SK-N-SH treated with all-trans-retinoic acid at 6 μM for 48 hours (cell line): ENCODE measurements around the gene SAMD4A.

Source experiments
- ATAC-seq: fragments of 200-7000 bp; cut with Tn5 transposase; 3 replicates; pipeline ENCODE4 v1.9.1; 2020; ENCODE audit warnings: mild to moderate bottlenecking, moderate library complexity
- ARNTL ChIP-seq: fragments of 450-650 bp; formaldehyde crosslinking; IDR thresholded peaks from 2 replicates; pipeline ENCODE4 v1.5.0; 2020; ENCODE audit warnings: low read depth, mild to moderate bottlenecking, moderate library complexity, borderline replicate concordance
- BACH2 ChIP-seq: fragments of 250-450 bp; sonication (Bioruptor Pico); IDR thresholded peaks from 2 replicates; pipeline ENCODE4 v1.9.0; 2021; ENCODE audit warnings: mild to moderate bottlenecking, borderline replicate concordance
- CSDC2 ChIP-seq: fragments of 250-450 bp; sonication (Bioruptor Pico); IDR thresholded peaks from 2 replicates; pipeline ENCODE4 v1.5.0; 2020; ENCODE audit warnings: mild to moderate bottlenecking, moderate library complexity
- ESRRG ChIP-seq: fragments of 250-450 bp; sonication (Bioruptor Pico); IDR thresholded peaks from 2 replicates; pipeline ENCODE4 v1.6.1; 2021; ENCODE audit warnings: mild to moderate bottlenecking
- GLIS3 ChIP-seq: fragments of 250-450 bp; sonication (Bioruptor Pico); IDR thresholded peaks from 2 replicates; pipeline ENCODE4 v1.5.0; 2020; ENCODE audit warnings: mild to moderate bottlenecking, moderate library complexity
- ISL1 ChIP-seq: fragments of 250-450 bp; sonication (Bioruptor Pico); IDR thresholded peaks from 2 replicates; pipeline ENCODE4 v2.1.2; 2022; ENCODE audit warnings: mild to moderate bottlenecking, moderate library complexity
- OSR1 ChIP-seq: fragments of 250-450 bp; sonication (Bioruptor Pico); IDR thresholded peaks from 2 replicates; pipeline ENCODE4 v1.8.0; 2022; ENCODE audit warnings: moderate library complexity, mild to moderate bottlenecking, inconsistent platforms
- PPARA ChIP-seq: fragments of 250-450 bp; sonication (Bioruptor Pico); IDR thresholded peaks from 2 replicates; pipeline ENCODE4 v1.5.0; 2020; ENCODE audit warnings: mild to moderate bottlenecking, borderline replicate concordance
- RARB ChIP-seq: fragments of 250-450 bp; sonication (Bioruptor Pico); IDR thresholded peaks from 2 replicates; pipeline ENCODE4 v1.8.0; 2021; ENCODE audit warnings: mild to moderate bottlenecking, moderate library complexity
- SNAI2 ChIP-seq: fragments of 250-450 bp; sonication (Bioruptor Pico); IDR thresholded peaks from 2 replicates; pipeline ENCODE4 v1.5.0; 2020; ENCODE audit warnings: mild to moderate bottlenecking, moderate library complexity
- TCF4 ChIP-seq: fragments of 250-450 bp; sonication (Bioruptor Pico); IDR thresholded peaks from 2 replicates; pipeline ENCODE4 v1.8.0; 2021; ENCODE audit warnings: mild to moderate bottlenecking, moderate library complexity, borderline replicate concordance
- TOX ChIP-seq: fragments of 250-450 bp; sonication (Bioruptor Pico); IDR thresholded peaks from 2 replicates; pipeline ENCODE4 v1.8.0; 2021; ENCODE audit warnings: mild to moderate bottlenecking, moderate library complexity, borderline replicate concordance
- ZC3H10 ChIP-seq: fragments of 250-450 bp; sonication (Bioruptor Pico); IDR thresholded peaks from 2 replicates; pipeline ENCODE4 v1.5.1; 2021; ENCODE audit warnings: mild to moderate bottlenecking, moderate library complexity
- ZFP3 ChIP-seq: fragments of 250-450 bp; sonication (Bioruptor Pico); IDR thresholded peaks from 2 replicates; pipeline ENCODE4 v1.5.0; 2020; ENCODE audit warnings: mild to moderate bottlenecking, moderate library complexity
- ZNF565 ChIP-seq: fragments of 450-650 bp; formaldehyde crosslinking; conservative IDR thresholded peaks from 2 replicates; pipeline ENCODE4 v1.5.0; 2020; ENCODE audit warnings: low read depth, mild to moderate bottlenecking, moderate library complexity
- ZNF70 ChIP-seq: fragments of 450-650 bp; formaldehyde crosslinking; IDR thresholded peaks from 2 replicates; pipeline ENCODE4 v1.5.0; 2020; ENCODE audit warnings: mild to moderate bottlenecking, moderate library complexity
- ZNF8 ChIP-seq: fragments of 450-650 bp; formaldehyde crosslinking; IDR thresholded peaks from 2 replicates; pipeline ENCODE4 v1.5.0; 2020; ENCODE audit warnings: mild to moderate bottlenecking, moderate library complexity
- TF ChIP-seq, protein P1 (sequence below): fragments of 250-450 bp; sonication (Bioruptor Pico); IDR thresholded peaks from 2 replicates; pipeline ENCODE4 v1.5.1; 2021; ENCODE audit warnings: mild to moderate bottlenecking, moderate library complexity
- TF ChIP-seq, protein P2 (sequence below): fragments of 250-450 bp; sonication (Bioruptor Pico); IDR thresholded peaks from 2 replicates; pipeline ENCODE4 v1.8.0; 2020; ENCODE audit warnings: mild to moderate bottlenecking, moderate library complexity, borderline replicate concordance
- TF ChIP-seq, protein P3 (sequence below): fragments of 250-450 bp; sonication (Bioruptor Pico); IDR thresholded peaks from 2 replicates; pipeline ENCODE4 v1.5.0; 2020; ENCODE audit warnings: mild to moderate bottlenecking, moderate library complexity
- TF ChIP-seq, protein P4 (sequence below): fragments of 250-450 bp; sonication (Bioruptor Pico); IDR thresholded peaks from 2 replicates; pipeline ENCODE4 v1.5.1; 2020; ENCODE audit warnings: low read depth, mild to moderate bottlenecking, moderate library complexity
- TF ChIP-seq, protein P5 (sequence below): fragments of 250-450 bp; sonication (Bioruptor Pico); IDR thresholded peaks from 2 replicates; pipeline ENCODE4 v1.8.0; 2021; ENCODE audit warnings: low read depth, mild to moderate bottlenecking, moderate library complexity, borderline replicate concordance

Gene SAMD4A

DNA sequence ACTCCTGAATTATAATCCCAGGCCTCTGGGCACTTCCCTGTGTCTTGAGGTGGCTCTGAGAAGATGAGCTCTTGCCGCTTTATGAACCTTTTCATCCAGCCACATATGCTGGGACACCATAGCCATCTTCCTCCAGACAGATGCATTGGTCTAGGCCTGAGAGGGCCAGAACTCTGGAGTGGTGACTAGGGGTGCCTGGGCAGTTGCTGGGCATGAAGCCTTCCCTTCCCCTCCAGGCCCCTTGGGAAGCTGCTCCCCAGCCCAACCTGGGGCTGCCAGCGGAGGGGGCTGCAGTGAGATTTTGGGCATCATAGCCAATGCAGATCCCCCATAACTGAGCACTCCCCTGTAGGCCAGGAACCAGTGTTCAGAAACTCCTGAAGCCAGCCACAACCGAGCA, 200.5 kb downstream of the SAMD4A start:
- no peak for ATAC-seq
- TF ChIP-seq GLIS3 (CRISPR knock-in tag) (no peak), ZNF70 (CRISPR knock-in tag) (no peak), ZC3H10 (no peak), ISL1 (CRISPR knock-in tag) (no peak), ARNTL (CRISPR knock-in tag) (no peak), TOX (CRISPR knock-in tag) (no peak), TCF4 (CRISPR knock-in tag) (no peak), BACH2 (CRISPR knock-in tag) (no peak), RARB (no peak), PPARA (CRISPR knock-in tag) (no peak), SNAI2 (no peak), ESRRG (CRISPR knock-in tag) (no peak)
- TF ChIP-seq, protein P1, sequence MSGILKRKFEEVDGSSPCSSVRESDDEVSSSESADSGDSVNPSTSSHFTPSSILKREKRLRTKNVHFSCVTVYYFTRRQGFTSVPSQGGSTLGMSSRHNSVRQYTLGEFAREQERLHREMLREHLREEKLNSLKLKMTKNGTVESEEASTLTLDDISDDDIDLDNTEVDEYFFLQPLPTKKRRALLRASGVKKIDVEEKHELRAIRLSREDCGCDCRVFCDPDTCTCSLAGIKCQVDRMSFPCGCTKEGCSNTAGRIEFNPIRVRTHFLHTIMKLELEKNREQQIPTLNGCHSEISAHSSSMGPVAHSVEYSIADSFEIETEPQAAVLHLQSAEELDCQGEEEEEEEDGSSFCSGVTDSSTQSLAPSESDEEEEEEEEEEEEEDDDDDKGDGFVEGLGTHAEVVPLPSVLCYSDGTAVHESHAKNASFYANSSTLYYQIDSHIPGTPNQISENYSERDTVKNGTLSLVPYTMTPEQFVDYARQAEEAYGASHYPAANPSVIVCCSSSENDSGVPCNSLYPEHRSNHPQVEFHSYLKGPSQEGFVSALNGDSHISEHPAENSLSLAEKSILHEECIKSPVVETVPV (CRISPR knock-in tag): no peak
- TF ChIP-seq, protein P2, sequence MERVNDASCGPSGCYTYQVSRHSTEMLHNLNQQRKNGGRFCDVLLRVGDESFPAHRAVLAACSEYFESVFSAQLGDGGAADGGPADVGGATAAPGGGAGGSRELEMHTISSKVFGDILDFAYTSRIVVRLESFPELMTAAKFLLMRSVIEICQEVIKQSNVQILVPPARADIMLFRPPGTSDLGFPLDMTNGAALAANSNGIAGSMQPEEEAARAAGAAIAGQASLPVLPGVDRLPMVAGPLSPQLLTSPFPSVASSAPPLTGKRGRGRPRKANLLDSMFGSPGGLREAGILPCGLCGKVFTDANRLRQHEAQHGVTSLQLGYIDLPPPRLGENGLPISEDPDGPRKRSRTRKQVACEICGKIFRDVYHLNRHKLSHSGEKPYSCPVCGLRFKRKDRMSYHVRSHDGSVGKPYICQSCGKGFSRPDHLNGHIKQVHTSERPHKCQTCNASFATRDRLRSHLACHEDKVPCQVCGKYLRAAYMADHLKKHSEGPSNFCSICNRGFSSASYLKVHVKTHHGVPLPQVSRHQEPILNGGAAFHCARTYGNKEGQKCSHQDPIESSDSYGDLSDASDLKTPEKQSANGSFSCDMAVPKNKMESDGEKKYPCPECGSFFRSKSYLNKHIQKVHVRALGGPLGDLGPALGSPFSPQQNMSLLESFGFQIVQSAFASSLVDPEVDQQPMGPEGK (CRISPR knock-in tag): no peak
- TF ChIP-seq, protein P3, sequence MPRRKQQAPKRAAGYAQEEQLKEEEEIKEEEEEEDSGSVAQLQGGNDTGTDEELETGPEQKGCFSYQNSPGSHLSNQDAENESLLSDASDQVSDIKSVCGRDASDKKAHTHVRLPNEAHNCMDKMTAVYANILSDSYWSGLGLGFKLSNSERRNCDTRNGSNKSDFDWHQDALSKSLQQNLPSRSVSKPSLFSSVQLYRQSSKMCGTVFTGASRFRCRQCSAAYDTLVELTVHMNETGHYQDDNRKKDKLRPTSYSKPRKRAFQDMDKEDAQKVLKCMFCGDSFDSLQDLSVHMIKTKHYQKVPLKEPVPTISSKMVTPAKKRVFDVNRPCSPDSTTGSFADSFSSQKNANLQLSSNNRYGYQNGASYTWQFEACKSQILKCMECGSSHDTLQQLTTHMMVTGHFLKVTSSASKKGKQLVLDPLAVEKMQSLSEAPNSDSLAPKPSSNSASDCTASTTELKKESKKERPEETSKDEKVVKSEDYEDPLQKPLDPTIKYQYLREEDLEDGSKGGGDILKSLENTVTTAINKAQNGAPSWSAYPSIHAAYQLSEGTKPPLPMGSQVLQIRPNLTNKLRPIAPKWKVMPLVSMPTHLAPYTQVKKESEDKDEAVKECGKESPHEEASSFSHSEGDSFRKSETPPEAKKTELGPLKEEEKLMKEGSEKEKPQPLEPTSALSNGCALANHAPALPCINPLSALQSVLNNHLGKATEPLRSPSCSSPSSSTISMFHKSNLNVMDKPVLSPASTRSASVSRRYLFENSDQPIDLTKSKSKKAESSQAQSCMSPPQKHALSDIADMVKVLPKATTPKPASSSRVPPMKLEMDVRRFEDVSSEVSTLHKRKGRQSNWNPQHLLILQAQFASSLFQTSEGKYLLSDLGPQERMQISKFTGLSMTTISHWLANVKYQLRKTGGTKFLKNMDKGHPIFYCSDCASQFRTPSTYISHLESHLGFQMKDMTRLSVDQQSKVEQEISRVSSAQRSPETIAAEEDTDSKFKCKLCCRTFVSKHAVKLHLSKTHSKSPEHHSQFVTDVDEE (CRISPR knock-in tag): no peak
- TF ChIP-seq, protein P4, sequence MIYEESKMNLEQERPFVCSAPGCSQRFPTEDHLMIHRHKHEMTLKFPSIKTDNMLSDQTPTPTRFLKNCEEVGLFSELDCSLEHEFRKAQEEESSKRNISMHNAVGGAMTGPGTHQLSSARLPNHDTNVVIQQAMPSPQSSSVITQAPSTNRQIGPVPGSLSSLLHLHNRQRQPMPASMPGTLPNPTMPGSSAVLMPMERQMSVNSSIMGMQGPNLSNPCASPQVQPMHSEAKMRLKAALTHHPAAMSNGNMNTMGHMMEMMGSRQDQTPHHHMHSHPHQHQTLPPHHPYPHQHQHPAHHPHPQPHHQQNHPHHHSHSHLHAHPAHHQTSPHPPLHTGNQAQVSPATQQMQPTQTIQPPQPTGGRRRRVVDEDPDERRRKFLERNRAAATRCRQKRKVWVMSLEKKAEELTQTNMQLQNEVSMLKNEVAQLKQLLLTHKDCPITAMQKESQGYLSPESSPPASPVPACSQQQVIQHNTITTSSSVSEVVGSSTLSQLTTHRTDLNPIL (CRISPR knock-in tag): no peak
- TF ChIP-seq, protein P5, sequence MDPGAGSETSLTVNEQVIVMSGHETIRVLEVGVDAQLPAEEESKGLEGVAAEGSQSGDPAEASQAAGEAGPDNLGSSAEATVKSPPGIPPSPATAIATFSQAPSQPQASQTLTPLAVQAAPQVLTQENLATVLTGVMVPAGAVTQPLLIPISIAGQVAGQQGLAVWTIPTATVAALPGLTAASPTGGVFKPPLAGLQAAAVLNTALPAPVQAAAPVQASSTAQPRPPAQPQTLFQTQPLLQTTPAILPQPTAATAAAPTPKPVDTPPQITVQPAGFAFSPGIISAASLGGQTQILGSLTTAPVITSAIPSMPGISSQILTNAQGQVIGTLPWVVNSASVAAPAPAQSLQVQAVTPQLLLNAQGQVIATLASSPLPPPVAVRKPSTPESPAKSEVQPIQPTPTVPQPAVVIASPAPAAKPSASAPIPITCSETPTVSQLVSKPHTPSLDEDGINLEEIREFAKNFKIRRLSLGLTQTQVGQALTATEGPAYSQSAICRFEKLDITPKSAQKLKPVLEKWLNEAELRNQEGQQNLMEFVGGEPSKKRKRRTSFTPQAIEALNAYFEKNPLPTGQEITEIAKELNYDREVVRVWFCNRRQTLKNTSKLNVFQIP (CRISPR knock-in tag): no peak

DNA sequence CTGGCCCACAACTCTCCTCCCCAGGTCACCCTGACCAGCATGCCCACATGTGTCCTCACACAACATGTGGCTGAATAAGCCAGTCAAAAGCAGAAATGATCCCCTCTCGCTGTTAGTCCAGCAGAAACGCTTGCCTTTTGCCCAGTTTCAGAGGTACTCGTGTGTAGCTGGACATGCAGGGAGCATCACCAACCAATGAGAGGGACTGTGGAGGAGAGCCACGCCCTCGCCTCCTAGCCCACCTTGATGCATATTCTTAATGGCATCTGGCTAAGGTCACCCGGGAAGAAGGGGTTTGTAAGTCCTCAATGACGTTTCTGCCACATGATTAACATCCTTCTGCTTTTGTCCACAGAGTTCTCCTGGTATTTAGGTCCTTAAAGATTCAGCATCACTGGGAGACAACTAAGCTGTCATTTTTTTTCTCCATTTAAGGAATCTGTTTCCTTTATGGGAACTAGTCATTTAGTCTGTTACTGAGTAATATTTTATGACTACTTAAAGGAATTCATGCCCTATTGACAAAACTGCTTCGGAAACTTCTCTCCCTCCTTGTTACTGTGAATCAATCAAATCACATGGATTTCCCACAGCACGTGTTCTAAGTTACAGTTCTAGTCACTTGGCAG, 201.7 kb downstream of the SAMD4A start:
- TF ChIP-seq SNAI2 (no peak), CSDC2 (CRISPR knock-in tag) (no peak), GLIS3 (CRISPR knock-in tag) (no peak)
- ATAC-seq: no peak

DNA sequence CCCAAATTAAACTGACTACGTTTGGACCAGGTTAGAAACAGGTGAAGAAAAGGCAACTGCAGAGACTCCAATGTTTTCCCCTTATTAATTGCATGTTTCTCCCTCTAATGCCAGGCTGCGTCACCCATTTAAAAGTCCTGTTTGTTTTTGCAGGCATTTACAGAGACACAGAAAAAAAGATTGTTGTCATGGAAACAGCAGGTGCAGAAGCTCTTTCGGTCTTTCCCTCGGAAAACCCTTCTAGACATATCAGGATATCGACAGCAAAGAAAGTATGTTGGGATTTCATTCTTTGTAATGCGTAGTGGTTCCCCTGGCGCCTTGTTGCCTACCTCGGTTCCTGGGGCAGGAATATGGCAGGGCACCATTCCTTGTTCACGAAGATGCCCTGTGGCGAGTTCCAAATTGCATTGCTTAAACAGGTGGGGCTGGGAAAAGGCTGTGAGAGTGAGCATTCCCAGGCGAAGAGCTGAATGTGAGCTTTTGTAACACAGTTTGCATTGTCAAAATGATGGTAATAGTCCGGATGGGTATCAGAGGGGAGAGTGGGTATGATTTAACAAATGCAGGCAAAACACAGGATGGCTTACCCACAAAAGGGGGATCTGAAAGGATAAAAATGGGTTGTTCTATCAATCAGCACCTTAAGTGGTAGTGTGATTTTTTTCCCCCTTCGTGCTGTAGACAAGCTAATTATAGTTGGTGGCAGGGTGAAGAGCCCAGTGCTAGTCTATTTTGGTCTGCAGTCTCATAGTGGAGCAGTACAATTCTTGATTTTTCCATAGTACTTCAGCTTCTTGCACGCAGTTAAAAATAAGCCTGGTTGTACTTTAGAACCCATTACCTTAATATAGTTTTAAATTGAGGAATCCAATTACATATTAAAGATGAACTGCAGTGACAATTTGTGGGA, 203.3 kb downstream of the SAMD4A start:
- TF ChIP-seq, protein P5 (CRISPR knock-in tag): no peak
- no peak for TF ChIP-seq ZFP3 (CRISPR knock-in tag)
- TF ChIP-seq ZNF70 (CRISPR knock-in tag): no peak
- no peak for TF ChIP-seq TOX (CRISPR knock-in tag)
- no peak for TF ChIP-seq GLIS3 (CRISPR knock-in tag)
- no peak for TF ChIP-seq OSR1 (CRISPR knock-in tag)
- TF ChIP-seq ZNF8 (CRISPR knock-in tag): no peak
- no peak for TF ChIP-seq ARNTL (CRISPR knock-in tag)
- TF ChIP-seq PPARA (CRISPR knock-in tag): no peak
- no peak for TF ChIP-seq ESRRG (CRISPR knock-in tag)
- no peak for TF ChIP-seq CSDC2 (CRISPR knock-in tag)
- no peak for TF ChIP-seq ISL1 (CRISPR knock-in tag)
- TF ChIP-seq, protein P2 (CRISPR knock-in tag): no peak
- no peak for TF ChIP-seq RARB
- no peak for TF ChIP-seq BACH2 (CRISPR knock-in tag)
- no peak for TF ChIP-seq TCF4 (CRISPR knock-in tag)
- no peak for TF ChIP-seq ZNF565 (CRISPR knock-in tag)
- no peak for ATAC-seq
